Measurements from ENCODE around the gene SLC39A11. TPM values are rescaled to one million over a fixed set of nuclear protein-coding genes. Genes with fewer than 3 reads are reported as not detected.

SLC39A11 gene
- total RNA-seq, 4 donors from 2014 or later = 55.1 to 123 (median 97.0) TPM

DNA sequence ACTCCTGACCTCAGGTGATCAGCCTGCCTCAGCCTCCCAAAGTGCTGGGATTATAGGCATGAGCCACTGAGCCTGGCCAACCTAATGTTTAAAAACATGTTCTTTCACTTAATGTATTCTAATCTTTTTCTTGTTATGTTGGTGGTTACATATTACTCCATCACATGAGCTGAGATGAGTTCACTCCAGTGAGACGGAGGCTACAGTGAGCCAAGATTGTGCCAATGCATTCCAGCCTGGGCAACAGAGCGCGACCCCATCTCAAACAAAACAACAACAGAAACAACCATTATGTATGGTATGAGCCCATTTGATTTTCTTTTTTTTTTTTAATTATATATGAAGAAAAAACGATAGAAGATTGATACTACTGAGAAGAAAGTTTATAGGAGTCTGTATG lies 39.6 kb downstream of the SLC39A11 start:
- H3K27ac ChIP-seq = peak overlapping the region in 2 of 3 donors; percentile 30 to 73
- H3K27me3 ChIP-seq = no peaks in the 10 kb centered on the region
- no peaks in the 10 kb centered on the region for H3K9me3 ChIP-seq
- H3K4me3 ChIP-seq (replicated peaks in 1 of 3) = no peak overlapping the region
- TF ChIP-seq POLR2A (IDR thresholded peaks at IDR 0.05) = no peak
- TF ChIP-seq CTCF (IDR thresholded peaks at IDR 0.05) = no peak
- H3K4me1 ChIP-seq = peaks cover 14 to 16% of the 10 kb centered on the region in 2 donors
- 76 to 82% methylated on average over 4 of the region's 4 CpGs for WGBS, 2 donors
- intact Hi-C loops (cut with DNase I) = no loop called here
- H3K36me3 ChIP-seq = no peaks in the 10 kb centered on the region
- peak; percentile 29 to 53 for DNase-seq

DNA sequence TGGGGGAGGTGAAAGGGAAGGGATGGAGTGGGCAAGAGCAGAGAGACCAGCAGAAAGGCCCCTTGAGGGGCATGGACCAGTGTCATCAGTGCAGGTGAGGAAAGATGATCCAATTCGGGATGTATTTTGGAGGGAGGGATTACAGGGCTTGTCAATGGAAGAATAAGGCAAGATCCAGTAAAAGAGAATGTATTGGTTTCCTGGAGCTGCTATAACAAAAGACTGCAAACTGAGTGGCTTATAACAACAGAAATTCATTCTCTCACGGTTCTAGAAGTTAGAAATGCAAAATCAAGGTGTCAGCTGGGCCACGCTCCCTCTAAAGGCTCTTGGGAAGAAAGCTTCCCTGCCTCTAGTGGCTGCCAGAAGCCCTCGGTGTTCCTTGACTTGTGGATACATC lies 41.7 kb downstream of the SLC39A11 start:
- no peaks in the 10 kb centered on the region for H3K9me3 ChIP-seq
- peaks cover 14 to 16% of the 10 kb centered on the region in 2 donors for H3K4me1 ChIP-seq
- intact Hi-C loops (cut with DNase I) = no loop called here
- no peak overlapping the region for H3K4me3 ChIP-seq (replicated peaks in 1 of 3)
- TF ChIP-seq CTCF (IDR thresholded peaks at IDR 0.05) (no peak), POLR2A (IDR thresholded peaks at IDR 0.05) (no peak)
- WGBS, 2 donors = 92 to 94% methylated on average over 4 of the region's 4 CpGs
- no peaks in the 10 kb centered on the region for H3K36me3 ChIP-seq
- no peaks in the 10 kb centered on the region for H3K27me3 ChIP-seq
- no peak for DNase-seq
- H3K27ac ChIP-seq = no peak overlapping the region

DNA sequence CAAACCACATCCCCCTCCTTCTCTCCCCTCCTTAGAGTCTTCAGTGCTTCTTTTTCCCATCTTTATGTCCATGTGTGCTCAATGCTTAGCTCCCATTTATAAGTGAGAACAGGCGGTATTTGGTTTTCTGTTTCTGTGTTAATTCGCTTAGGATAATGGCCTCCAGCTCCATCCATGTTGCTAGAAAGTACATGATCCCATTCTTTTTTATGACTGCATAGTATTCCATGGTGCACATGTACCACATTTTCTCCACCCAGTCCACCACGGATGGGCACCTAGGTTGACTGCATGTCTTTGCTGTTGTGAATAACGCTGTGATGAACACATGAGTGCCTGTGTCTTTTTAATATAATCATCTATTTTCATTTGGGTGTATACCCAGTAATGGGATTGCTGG lies 44.3 kb downstream of the SLC39A11 start:
- WGBS, 2 donors = 88 to 96% methylated on average over 4 of the region's 4 CpGs

GRCh38 chr17:73045724-73046123 lies 46.8 kb downstream of the SLC39A11 start:
- 90 to 97% methylated on average over 4 of the region's 4 CpGs for WGBS, 2 donors
- no peaks in the 10 kb centered on the region for H3K27me3 ChIP-seq
- no peaks in the 10 kb centered on the region for H3K36me3 ChIP-seq
- no peaks in the 10 kb centered on the region for H3K9me3 ChIP-seq
- no peak overlapping the region for H3K27ac ChIP-seq
- no peak overlapping the region for H3K4me3 ChIP-seq (replicated peaks in 1 of 3)
- TF ChIP-seq CTCF (IDR thresholded peaks at IDR 0.05) = no peak
- no peak for TF ChIP-seq POLR2A (IDR thresholded peaks at IDR 0.05)
- no peak for DNase-seq
- peaks cover 4 to 11% of the 10 kb centered on the region in 2 donors for H3K4me1 ChIP-seq
- intact Hi-C loops (cut with DNase I) = no loop called here

More for the DNA sequence above, 44.3 kb downstream of the SLC39A11 start:
- H3K4me1 ChIP-seq = peaks cover 11 to 13% of the 10 kb centered on the region in 2 donors
- no peaks in the 10 kb centered on the region for H3K36me3 ChIP-seq
- H3K27me3 ChIP-seq = no peaks in the 10 kb centered on the region
- no peak overlapping the region for H3K27ac ChIP-seq
- no peak overlapping the region for H3K4me3 ChIP-seq (replicated peaks in 1 of 3)
- no peak for DNase-seq
- no peaks in the 10 kb centered on the region for H3K9me3 ChIP-seq
- TF ChIP-seq CTCF (IDR thresholded peaks at IDR 0.05) (no peak), POLR2A (IDR thresholded peaks at IDR 0.05) (no peak)
- intact Hi-C loops (cut with DNase I) = no loop called here

GRCh38 chr17:73043686-73044581 lies 48.6 kb downstream of the SLC39A11 start:
- TF ChIP-seq CTCF (IDR thresholded peaks at IDR 0.05) (no peak), POLR2A (IDR thresholded peaks at IDR 0.05) (no peak)
- Histone ChIP-seq H3K4me3 (replicated peaks in 1 of 3) (no peak overlapping the region), H3K4me1 (peaks cover 4 to 11% of the 10 kb centered on the region in 2 donors), H3K9me3 (no peaks in the 10 kb centered on the region), H3K27me3 (no peaks in the 10 kb centered on the region), H3K27ac (no peak overlapping the region), H3K36me3 (no peaks in the 10 kb centered on the region)
- intact Hi-C loops (cut with DNase I) = no loop called here
- DNase-seq = no peak
- WGBS, 2 donors = 79 to 85% methylated on average over 8 of the region's 8 CpGs

Measured in thyroid gland (tissue), 4 donors.